IMR-90 (cell line): ENCODE results near the gene MAN1C1.

Experiments used
- BHLHE40 ChIP-seq: fragments of 150-350 bp; IDR thresholded peaks from 2 replicates; pipeline ENCODE4 v1.6.1; 2016; ENCODE audit warnings: mild to moderate bottlenecking, low read depth, low read length
- CTCF ChIP-seq: conservative IDR thresholded peaks from 2 replicates; pipeline ENCODE4 v1.5.1; 2012; ENCODE audit warnings: mild to moderate bottlenecking, low read depth, low read length, improper control_type of control experiment
- ELK1 ChIP-seq: fragments of 150-350 bp; IDR thresholded peaks from 2 replicates; pipeline ENCODE4 v1.6.1; 2016; ENCODE audit warnings: low read depth, mild to moderate bottlenecking, low read length, moderate library complexity, borderline replicate concordance
- POLR2A ChIP-seq: IDR thresholded peaks from 2 replicates; pipeline ENCODE4 v1.6.1; 2012; ENCODE audit warnings: mild to moderate bottlenecking, low read depth, low read length

DNA sequence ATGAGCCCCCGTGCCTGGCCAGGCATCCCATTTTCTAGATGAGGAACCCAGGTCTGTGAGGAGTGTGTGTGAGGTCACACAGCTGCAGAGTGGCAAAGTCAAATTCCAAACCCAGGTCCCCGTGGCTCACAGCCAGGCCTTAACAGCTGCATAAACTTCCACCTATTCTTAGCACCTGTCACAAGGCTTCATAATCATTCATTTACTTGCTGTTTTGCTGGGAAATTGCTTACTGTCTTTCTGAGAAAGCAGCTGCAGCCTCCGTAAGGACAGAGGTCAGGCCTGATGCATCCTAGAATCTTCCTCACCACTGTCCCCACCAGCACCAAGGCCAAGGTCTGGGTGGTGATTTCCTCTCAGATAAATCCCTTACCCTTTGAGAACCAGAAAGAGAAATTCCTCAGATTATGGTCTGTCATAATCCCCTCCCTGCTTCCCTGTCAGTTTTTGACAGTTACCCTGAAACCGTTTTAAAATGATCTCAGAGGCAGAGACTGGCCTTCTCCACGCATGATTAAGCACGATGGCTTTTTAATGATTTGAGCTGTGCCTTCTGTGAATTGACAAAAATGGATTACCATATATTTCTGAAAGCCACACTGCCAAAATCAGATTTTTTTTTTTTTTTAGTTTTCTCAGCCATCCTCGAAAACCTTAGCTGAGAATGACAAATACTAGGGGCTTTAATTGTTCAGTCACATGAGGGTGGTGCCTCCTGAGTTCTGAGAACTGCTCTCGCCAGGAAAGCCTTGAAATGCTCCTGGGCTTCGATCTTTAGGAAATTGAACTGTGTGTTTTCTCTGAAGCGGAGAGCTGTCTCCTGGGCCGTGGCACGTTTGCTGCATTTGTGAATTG lies 113.4 kb downstream of the MAN1C1 start:
- no peak for TF ChIP-seq POLR2A
- no peak for TF ChIP-seq CTCF
- no peak for TF ChIP-seq BHLHE40
- no peak for TF ChIP-seq ELK1
